Activated CD4-positive, CD25-positive, alpha-beta regulatory T cell (primary cell): ENCODE results near the gene SPOP.
"Not testable (repeated sequence)": the region's sequence is repeated elsewhere in the genome, so short reads cannot be mapped to it uniquely, and the experiment has no call there.

Experiments
- DNase-seq, 4 experiments: peaks; one replicate each; lab custom pipeline; 2025; lab: John Stamatoyannopoulos, UW

Gene SPOP

GRCh38 chr17:49677933-49678847 is at the start of gene SPOP:
Gene SPOP, minus strand, starts transcription at chr17:49678097. Its CDS starts 55,287 bp downstream, at chr17:49622810.
- peak; percentile 97 to 98 (median 97) for DNase-seq

DNA sequence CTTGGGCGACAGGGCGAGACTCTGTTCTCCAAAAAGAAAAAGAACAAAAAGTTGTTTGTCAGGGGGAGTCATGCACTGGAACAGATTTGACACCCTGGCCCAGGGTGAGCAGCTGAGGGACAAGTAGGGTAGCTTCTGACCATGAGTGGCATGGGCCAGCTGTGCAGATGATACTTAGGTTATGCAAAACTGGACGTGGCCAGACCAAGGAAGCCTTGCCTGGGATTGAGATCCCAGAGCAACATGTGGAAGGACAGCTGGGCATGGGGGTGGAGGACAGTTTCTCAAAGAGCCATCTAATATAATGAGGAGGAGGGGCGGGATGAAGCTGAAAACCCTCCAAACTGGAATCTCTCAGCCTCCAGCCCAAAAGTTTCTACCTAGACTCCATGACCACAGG is 49.5 kb upstream of the SPOP start:
- DNase-seq, result no peak

- no peak for DNase-seq
Observed at GRCh38 chr17:49725452-49726130, 47.7 kb upstream of the SPOP start.

GRCh38 chr17:49724552-49724951 is 46.7 kb upstream of the SPOP start:
- DNase-seq, result not testable (repeated sequence)

- no peak for DNase-seq
Observed at GRCh38 chr17:49723423-49723822, 45.5 kb upstream of the SPOP start.

- no peak for DNase-seq
Observed at GRCh38 chr17:49722066-49722465, 44.2 kb upstream of the SPOP start.

GRCh38 chr17:49717371-49717861 is 39.5 kb upstream of the SPOP start:
- no peak for DNase-seq

DNA sequence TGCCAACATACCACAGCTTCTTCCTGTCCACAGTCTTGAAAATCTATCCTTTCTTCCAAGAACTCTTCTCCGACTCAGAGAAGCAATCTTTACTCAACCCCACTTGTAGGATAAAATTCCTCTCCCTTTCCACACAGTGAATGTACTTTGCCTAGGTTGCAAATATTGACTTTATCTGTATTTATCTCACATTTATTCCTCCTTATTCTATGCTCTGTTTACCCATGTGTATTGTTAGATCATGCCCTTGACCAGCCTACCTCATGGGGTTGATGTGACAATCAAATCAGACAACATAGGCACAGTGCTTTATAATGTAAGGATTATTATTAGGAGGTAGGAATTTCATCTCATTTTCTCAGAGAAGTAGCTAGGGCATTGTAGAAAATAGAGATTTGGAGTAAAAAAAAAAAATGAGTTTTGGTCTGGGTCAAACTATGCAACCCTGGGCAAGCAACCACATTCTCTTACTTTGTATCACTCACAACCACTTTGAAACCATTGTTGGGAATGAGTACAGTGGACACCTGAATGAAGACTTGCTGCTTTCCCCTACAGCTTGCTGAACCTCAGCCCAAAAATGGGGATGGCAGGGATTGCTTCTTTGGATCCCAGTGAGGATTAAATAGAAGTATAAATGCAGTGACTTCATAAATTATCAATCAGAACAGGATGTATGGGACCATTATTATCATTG is 38.9 kb upstream of the SPOP start:
- no peak for DNase-seq

- DNase-seq, result no peak
Observed at GRCh38 chr17:49715717-49716279, 37.9 kb upstream of the SPOP start.

DNA sequence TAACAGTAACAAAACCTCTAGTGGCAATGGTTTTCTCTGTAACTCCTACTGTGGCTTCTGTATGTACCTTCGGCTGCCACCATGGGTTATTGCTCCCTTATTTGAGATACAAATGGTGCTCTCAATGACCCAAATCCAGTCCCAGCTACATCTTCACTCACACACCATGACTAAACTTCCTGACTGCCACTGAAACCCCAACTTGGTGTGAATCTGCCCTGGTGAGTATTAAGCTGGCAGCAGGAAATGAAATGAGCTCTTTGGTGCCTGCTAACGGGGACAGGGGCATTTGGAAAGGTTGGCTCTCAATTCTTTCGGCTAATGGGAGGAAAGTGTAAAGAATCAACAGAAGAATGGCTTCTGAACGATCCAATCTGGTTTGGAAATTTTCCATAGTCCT is 37.3 kb upstream of the SPOP start:
- DNase-seq, result no peak

DNA sequence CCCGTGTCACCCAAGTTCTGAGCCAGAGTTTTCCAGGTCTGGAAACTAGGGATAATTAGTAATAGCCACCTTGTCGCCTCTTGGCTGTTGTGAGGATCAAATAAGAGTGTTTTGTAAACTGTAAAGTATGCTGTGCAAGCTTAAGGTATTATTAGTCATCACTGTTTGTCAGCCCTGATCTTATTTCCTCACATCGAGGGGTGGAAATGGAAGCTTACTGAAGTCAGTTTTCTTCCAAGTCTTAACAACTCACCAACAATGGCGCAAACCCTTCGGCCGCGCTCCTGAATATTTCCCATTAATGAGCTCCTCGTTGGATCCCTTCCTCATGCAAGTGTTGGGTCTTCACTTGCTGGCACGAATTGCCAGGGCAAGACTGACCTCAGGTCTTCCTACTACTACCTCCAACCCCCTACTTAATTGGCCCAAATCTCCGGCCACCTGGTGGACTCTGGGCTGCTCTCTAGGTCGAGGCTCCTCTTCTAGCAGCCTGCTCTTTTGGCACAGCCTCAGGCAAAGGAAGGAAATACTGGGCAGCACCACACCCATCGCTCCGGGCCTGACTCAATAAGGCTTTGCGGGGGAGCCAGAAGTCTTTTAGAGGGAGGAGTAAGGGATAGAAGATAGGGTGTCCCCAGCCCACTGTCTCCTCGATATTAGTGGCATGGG is 30.8 kb upstream of the SPOP start:
- DNase-seq, result no peak

DNA sequence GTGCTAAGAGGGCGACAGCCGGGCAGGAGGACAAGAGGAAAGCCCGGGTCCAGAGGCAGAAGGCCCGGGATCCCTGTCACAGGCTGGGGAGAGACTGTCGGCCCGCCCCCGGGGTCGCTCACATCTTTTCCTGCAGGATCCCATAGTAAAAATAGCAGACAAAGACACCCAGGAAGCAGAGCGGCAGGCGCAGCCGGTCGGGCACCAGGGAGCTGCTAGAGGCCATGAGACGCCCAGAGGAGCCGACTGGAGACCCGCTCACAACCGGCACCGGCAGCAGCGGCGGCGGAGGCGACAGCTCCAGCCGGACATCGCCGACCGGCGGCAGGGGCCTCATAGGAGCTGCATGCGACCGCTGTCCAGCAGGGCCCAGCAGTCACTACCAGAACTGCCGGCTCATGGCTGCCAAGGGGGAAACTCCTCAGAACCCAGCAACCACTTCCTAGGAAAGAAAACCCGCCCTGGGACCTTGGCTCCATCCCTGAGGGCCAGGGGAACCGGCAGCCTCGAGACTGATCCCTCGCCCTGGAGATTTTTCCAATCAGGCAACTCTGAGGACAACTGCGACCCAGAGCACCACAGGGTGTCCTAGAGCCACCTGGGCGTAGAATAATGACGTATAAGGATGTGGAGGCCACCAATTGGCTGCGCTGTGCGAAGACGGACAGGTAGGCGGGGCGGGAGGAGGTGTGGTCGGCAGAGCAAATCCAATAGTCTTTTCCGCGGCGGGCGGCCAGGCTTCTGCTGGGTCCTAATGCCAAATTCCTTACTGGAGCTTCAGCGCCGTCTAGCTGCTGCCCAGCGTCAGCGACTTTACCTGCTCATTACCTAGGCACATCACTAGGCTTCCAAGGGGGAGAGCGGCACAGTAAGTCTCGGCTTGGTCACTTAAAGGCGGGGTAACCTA is 30.0 kb upstream of the SPOP start, which contains the start of gene SLC35B1:
SLC35B1 (minus strand) TSS at position 357 of the 907 bp plus-strand sequence; CDS start at position 226, 131 bp downstream.
- DNase-seq, result peak; percentile 87 to 97 (median 93)

DNA sequence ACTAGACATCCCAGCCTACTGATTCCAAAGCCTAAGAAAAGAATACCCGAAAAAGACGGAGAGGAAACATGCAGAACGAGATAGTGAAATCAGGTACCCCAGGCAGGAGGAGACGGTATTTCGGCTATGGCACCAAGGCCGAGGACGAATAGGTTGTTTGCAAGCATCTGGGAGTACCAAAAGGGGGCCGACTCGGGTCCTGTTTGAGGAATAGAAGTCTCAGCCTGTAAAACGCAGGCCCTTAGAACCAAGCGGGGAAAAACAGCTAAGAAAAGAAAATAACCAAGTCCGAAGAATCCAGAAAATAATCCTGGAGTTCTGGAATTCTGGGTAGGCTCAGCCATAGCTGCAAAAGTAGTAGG is 29.3 kb upstream of the SPOP start:
- no peak for DNase-seq

- no peak for DNase-seq
Observed at GRCh38 chr17:49705254-49705653, 27.4 kb upstream of the SPOP start.

- DNase-seq, result no peak
Observed at GRCh38 chr17:49703557-49704277, 25.8 kb upstream of the SPOP start.

DNA sequence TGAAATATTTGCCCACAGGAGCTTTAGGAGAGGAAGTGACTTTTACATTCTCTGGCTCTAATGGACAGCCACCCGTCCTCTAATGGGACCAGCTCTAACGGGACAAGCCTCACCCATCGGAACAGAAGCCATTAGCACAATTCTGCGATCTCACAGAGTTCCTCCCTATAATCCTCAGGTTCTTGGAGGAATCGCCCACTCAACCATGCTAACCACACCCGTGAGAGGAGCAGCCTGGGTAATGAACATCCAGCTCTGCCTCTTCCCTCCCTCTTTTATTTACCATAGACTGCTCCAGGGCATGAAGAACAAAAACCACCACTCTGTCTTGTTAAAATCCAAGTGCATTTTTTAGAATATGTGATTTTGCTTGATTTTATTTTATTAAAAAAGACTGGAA is 23.1 kb upstream of the SPOP start:
- no peak for DNase-seq

GRCh38 chr17:49699966-49700575 is 22.2 kb upstream of the SPOP start:
- no peak for DNase-seq

GRCh38 chr17:49698005-49698404 is 20.1 kb upstream of the SPOP start:
- no peak for DNase-seq

DNA sequence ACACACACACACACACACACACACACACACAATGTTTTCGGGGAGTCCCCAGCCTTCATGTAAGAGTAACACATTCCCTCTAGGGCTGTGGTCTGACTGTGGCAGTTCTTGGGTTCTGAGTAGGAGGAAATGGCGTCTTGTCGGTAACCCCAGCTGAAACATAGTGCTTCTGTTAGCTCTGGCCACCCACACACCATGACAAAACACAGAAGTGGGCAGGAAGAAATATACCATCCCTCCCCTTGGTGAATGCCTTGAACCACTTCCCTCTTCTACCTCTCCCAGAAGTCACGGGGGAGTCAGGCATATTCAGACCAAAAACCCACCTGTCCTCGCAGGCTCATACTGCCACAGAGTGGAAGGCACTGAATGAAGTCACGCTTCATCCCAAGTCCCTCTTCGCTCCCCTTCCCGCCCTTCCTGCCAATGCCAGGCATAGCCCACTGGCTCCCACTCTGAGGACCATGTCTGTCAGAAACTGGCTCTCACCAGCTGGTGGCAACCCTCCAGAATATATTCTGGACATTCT is 18.4 kb upstream of the SPOP start:
- no peak for DNase-seq
